Stimulated activated CD4-positive, alpha-beta T cell treated with anti-CD3 and anti-CD28 coated beads, TNF-alpha, amount 100 ng/mL, for 1 hour (primary cell): ENCODE results near the gene XYLB.
"Not testable (repeated sequence)": the region's sequence is repeated elsewhere in the genome, so short reads cannot be mapped to it uniquely, and the experiment has no call there.

Experiments used
- DNase-seq, 3 donors: peaks; one replicate each; pipeline ENCODE4 v3.0.0-alpha.2; 2020; ENCODE audit warnings: low read depth in 3 of 3, low spot score in 1 of 3

XYLB gene

GRCh38 chr3:38320638-38321037 lies 25.9 kb upstream of the XYLB start:
- DNase-seq: not testable (repeated sequence)

- DNase-seq: no peak
These were observed 23.5 kb upstream of the XYLB start for GRCh38 chr3:38323060-38323459.

- DNase-seq: no peak
These were observed 21.3 kb upstream of the XYLB start for GRCh38 chr3:38325256-38325655.

- no peak for DNase-seq
These were observed 19.1 kb upstream of the XYLB start for GRCh38 chr3:38327335-38328009.

GRCh38 chr3:38331257-38332022 lies 15.1 kb upstream of the XYLB start:
- no peak for DNase-seq

GRCh38 chr3:38332201-38332600 lies 14.4 kb upstream of the XYLB start:
- DNase-seq: no peak

- no peak for DNase-seq
These were observed 12.2 kb upstream of the XYLB start for GRCh38 chr3:38334142-38335055.

GRCh38 chr3:38335263-38335662 lies 11.3 kb upstream of the XYLB start:
- DNase-seq: no peak

- no peak for DNase-seq
These were observed 8.9 kb upstream of the XYLB start for GRCh38 chr3:38337703-38338102.

GRCh38 chr3:38343797-38344594 lies 2.6 kb upstream of the XYLB start:
- DNase-seq: no peak

GRCh38 chr3:38345879-38346586 lies 552 bp upstream of the XYLB start:
- no peak for DNase-seq

GRCh38 chr3:38347421-38348200 lies 1.0 kb downstream of the XYLB start:
- no peak for DNase-seq

GRCh38 chr3:38348903-38349302 lies 2.3 kb downstream of the XYLB start:
- DNase-seq: no peak

GRCh38 chr3:38349684-38350359 lies 3.2 kb downstream of the XYLB start:
- no peak for DNase-seq

GRCh38 chr3:38353151-38353550 lies 6.6 kb downstream of the XYLB start:
- no peak for DNase-seq

GRCh38 chr3:38354588-38355330 lies 8.2 kb downstream of the XYLB start:
- DNase-seq: no peak

GRCh38 chr3:38359038-38359437 lies 12.5 kb downstream of the XYLB start:
- no peak for DNase-seq

- DNase-seq: no peak
These were observed 13.8 kb downstream of the XYLB start for GRCh38 chr3:38360345-38360744.
